HG02938 (cell line): Measurements from ENCODE around the gene FLII.
"Not testable (repeated sequence)": the region's sequence is repeated elsewhere in the genome, so short reads cannot be mapped to it uniquely, and the experiment has no call there.

Experiments
- ATAC-seq: cut with Tn5 transposase; IDR thresholded peaks from one replicate; pipeline ENCODE4 v1.9.1; 2021; ENCODE audit warnings: mild to moderate bottlenecking, moderate library complexity; ENCODE audit not compliant: unreplicated experiment

Gene FLII

GRCh38 chr17:18224387-18225120, 34.0 kb downstream of the FLII start:
- ATAC-seq: no peak

GRCh38 chr17:18224053-18224386, 34.5 kb downstream of the FLII start:
- ATAC-seq: no peak

- no peak for ATAC-seq
Measured at GRCh38 chr17:18218756-18219415, 39.7 kb downstream of the FLII start.

GRCh38 chr17:18217412-18218015, 41.0 kb downstream of the FLII start:
- ATAC-seq: no peak

DNA sequence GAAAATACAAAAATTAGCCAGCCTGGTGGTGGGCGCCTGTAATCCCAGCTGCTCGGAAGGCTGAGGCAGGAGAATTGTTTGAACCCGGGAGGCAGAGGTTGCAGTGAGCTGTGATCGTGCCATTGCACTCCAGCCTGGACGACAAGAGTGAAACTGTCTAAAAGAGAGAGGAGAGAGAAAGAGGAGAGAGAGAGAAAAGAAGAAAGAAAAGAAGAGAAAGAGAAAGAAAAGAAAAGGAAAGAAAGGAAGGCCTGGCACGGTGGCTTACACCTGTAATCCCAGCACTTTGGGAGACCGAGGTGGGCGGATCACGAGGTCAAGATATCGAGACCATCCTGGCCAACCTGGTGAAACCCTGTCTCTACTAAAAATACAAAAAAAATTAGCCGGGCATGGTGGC, 41.6 kb downstream of the FLII start:
- ATAC-seq: not testable (repeated sequence)

GRCh38 chr17:18213666-18214270, 44.8 kb downstream of the FLII start:
- ATAC-seq: no peak

- ATAC-seq: no peak
Measured at GRCh38 chr17:18208092-18208491, 50.4 kb downstream of the FLII start.

GRCh38 chr17:18206962-18207361, 51.6 kb downstream of the FLII start:
- no peak for ATAC-seq

DNA sequence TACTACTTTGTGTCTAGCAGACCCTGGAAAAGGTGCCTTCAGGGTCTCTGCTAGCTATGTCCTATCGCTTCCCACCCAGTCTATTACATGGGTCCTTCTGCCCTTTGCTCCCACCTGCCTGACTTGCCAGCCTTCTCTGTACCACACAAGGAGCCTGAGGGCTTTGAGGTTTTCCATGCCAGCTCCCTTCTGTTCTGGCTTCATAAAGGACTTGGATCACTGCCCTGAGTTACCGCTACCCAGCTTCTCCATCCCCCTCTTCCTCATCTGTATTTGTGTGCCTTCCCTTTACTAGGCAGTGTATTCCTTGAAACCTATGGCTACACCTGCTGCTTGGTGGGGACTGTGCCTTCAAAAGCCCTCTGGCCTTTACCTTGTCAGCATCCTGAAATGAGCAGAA, 52.7 kb downstream of the FLII start:
- ATAC-seq: no peak

- ATAC-seq: no peak
Measured at GRCh38 chr17:18203308-18203707, 55.2 kb downstream of the FLII start.

GRCh38 chr17:18201108-18201507, 57.4 kb downstream of the FLII start:
- no peak for ATAC-seq

DNA sequence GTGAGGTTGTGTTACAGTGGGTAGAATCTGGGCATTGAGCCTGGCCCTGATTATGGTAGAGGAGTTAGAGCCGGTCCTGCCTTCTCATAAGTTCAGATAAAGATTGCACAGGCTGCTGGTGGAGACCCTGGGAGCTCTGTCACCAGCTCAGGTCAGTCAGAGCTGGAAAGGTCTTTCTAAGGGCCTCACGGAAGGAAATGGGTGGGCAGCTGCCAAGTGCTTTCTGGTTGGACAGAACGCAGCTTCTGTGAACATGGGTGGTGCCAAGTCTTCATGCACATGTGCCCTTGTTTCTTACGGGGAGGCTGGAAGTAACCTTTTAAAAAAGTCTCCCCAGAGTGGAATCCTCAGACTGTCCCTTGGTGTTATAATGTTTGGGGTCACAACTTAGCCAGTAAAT, 60.0 kb downstream of the FLII start:
- no peak for ATAC-seq

- no peak for ATAC-seq
Measured at GRCh38 chr17:18197535-18198194, 60.9 kb downstream of the FLII start.

- ATAC-seq: no peak
Measured at GRCh38 chr17:18195246-18195645, 63.3 kb downstream of the FLII start.
